ENCODE data around the gene ARMC9. TPM values are rescaled to one million over a fixed set of nuclear protein-coding genes. Genes with fewer than 3 reads are reported as not detected.

Gene ARMC9
- total and polyA plus RNA-seq, 2 of the 13 experiments (the other 11 are each of a cell fraction or from before 2014, with no cell fraction given), result 9.1 to 12.8 TPM

GRCh38 chr2:231189571-231190495 is 8.6 kb upstream of the ARMC9 start (continued):
- TF ChIP-seq ZNF235 (CRISPR knock-in tag; IDR thresholded peaks at IDR 0.05; ENCODE audit: borderline replicate concordance), result no peak
- 0 out of 2 replicates have a peak, but pooled peaks have one; percentile 18 for TF ChIP-seq ZC3H4 (CRISPR knock-in tag; IDR thresholded peaks at IDR 0.05; ENCODE audit: borderline replicate concordance)
- no peak for TF ChIP-seq BCL6 (CRISPR knock-in tag; IDR thresholded peaks at IDR 0.05)
- 0 out of 2 replicates have a peak, but pooled peaks have one; percentile 42 for TF ChIP-seq ZNF800 (CRISPR knock-in tag; IDR thresholded peaks at IDR 0.05)
- no peak for TF ChIP-seq THRA (CRISPR knock-in tag; IDR thresholded peaks at IDR 0.05; ENCODE audit: borderline replicate concordance)
- TF ChIP-seq, protein P1, sequence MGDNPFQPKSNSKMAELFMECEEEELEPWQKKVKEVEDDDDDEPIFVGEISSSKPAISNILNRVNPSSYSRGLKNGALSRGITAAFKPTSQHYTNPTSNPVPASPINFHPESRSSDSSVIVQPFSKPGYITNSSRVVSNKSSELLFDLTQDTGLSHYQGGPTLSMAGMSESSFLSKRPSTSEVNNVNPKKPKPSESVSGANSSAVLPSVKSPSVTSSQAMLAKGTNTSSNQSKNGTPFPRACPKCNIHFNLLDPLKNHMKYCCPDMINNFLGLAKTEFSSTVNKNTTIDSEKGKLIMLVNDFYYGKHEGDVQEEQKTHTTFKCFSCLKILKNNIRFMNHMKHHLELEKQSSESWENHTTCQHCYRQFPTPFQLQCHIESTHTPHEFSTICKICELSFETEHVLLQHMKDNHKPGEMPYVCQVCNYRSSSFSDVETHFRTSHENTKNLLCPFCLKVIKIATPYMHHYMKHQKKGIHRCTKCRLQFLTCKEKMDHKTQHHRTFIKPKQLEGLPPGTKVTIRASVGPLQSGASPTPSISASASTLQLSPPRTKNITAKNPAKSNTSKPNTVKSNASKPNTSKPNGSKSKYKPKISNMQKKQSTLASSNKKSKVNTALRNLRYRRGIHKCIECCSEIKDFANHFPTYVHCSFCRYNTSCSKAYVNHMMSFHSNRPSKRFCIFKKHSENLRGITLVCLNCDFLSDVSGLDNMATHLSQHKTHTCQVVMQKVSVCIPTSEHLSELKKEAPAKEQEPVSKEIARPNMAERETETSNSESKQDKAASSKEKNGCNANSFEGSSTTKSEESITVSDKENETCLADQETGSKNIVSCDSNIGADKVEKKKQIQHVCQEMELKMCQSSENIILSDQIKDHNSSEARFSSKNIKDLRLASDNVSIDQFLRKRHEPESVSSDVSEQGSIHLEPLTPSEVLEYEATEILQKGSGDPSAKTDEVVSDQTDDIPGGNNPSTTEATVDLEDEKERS (CRISPR knock-in tag; IDR thresholded peaks at IDR 0.05), result peak; percentile 80; the same call in 1 of the 2 replicates
- no peak for TF ChIP-seq EZH2 (conservative IDR thresholded peaks at IDR 0.05; ENCODE audit: low read depth, low read length)
- TF ChIP-seq, protein P2, sequence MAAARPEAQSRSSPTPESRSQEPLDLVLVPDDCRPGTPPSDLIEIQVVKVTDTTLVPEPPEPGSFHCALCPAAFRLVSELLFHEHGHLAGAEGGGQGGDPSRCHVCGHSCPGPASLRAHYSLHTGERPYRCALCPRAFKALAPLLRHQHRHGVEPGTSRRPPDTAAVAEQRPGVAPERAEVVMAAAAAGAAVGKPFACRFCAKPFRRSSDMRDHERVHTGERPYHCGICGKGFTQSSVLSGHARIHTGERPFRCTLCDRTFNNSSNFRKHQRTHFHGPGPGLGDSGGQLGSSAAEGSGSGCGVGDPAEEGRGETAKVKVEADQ (CRISPR knock-in tag; IDR thresholded peaks at IDR 0.05; ENCODE audit: borderline replicate concordance), result peak; percentile 41; the same call in 1 of the 2 replicates
- TF ChIP-seq DMAP1 (CRISPR knock-in tag; IDR thresholded peaks at IDR 0.05), result 0 out of 2 replicates have a peak, but pooled peaks have one; percentile 43
- TF ChIP-seq ZNF629 (CRISPR knock-in tag; conservative IDR thresholded peaks at IDR 0.05), result no peak
- TF ChIP-seq ZFP36L1 (CRISPR knock-in tag; IDR thresholded peaks at IDR 0.05), result 0 out of 2 replicates have a peak, but pooled peaks have one; percentile 17
- peak; percentile 94 for TF ChIP-seq ZNF512B (CRISPR knock-in tag; IDR thresholded peaks at IDR 0.05; ENCODE audit: borderline replicate concordance)
- TF ChIP-seq MYC (CRISPR knock-in tag; IDR thresholded peaks at IDR 0.05; ENCODE audit: borderline replicate concordance), result 0 out of 2 replicates have a peak, but pooled peaks have one; percentile 40
- no peak for TF ChIP-seq NBN (conservative IDR thresholded peaks at IDR 0.05)
- TF ChIP-seq ZNF350 (CRISPR knock-in tag; IDR thresholded peaks at IDR 0.05; ENCODE audit: borderline replicate concordance, low read depth), result 0 out of 2 replicates have a peak, but pooled peaks have one; percentile 8
- no peak for TF ChIP-seq FOSL2 (CRISPR knock-in tag; IDR thresholded peaks at IDR 0.05)

Measured in HepG2 (cell line).